RPMI7951 (cell line): ENCODE results near the gene UGT1A5. TPM values are rescaled to one million over a fixed set of nuclear protein-coding genes. Genes with fewer than 3 reads are reported as not detected.
A peak's percentile ranks its signal among the peaks of the same experiment; 100 is the strongest.

Experiments
- DNase-seq: peaks from one replicate; pipeline ENCODE4 v3.0.0-alpha.2; 2012; ENCODE audit warnings: low read depth
- total RNA-seq: library from RNA; depleted of rRNA; stranded (reverse); fragments of >200 nt; shearing (Covaris generic); gene quantifications from 2 replicates; pipeline ENCODE4 v1.2.3, GENCODE V29; 2014; rRNA removed

UGT1A5 gene
- not detected in 2 replicates for total RNA-seq

GRCh38 chr2:233712611-233713261, at the start of gene UGT1A5:
UGT1A5 (plus strand) TSS chr2:233712907; CDS start chr2:233712992, 85 bp downstream.
- no peak for DNase-seq

DNA sequence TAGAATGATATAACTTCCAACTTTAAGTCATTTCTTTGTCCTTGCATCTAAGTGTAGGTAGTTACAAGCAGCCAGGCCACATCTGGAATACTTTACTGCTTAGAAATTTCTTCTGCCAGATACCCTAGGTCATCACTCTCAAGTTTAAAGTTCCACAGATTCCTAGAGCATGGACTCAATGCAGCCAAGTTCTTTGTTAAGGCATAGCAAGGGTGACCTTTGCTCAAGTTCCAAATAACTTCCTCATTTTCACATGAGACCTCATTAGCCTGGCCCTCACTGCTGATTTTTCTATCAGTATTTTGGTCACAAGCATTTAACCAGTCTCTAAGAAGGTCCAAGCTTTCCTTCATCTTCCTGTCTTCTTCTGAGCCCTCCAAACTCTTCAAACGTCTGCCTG, 48.8 kb upstream of the UGT1A5 start:
- DNase-seq: no peak

DNA sequence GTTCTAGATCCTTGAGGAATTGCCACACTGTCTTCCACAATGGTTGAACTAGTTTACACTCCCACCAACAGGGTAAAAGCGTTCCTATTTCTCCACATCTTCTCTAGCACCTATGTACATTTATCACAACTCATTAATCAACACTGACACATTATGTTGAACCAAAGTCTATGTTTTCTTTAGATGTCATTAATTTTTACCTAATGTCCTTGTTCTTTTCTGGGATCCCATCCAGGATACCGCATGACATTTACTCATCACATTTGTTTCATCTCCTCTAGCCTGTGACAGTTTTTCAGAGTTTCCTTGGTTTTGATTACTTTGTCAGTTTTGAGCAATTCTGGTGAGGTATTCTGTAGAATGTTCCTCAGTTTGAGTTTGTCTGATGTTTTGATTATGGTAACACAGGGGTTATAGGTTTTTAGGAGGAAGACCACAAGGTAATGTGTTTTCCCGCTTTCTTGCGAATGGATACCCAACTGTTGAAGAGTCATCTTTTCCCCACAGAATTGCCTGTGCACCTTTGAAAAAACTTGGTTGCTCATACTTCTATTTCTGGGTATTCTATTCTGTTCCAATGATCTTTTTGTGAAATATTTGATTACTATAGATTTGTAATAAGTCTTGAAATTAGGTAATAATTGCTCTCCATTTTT, 44.0 kb upstream of the UGT1A5 start:
- DNase-seq: no peak

GRCh38 chr2:233671290-233672161, 41.2 kb upstream of the UGT1A5 start, which contains the start of gene UGT1A9:
UGT1A9 (plus strand) TSS chr2:233671898; CDS start chr2:233671935, 37 bp downstream.
- no peak for DNase-seq

GRCh38 chr2:233672886-233673285, 39.8 kb upstream of the UGT1A5 start:
- DNase-seq: no peak

DNA sequence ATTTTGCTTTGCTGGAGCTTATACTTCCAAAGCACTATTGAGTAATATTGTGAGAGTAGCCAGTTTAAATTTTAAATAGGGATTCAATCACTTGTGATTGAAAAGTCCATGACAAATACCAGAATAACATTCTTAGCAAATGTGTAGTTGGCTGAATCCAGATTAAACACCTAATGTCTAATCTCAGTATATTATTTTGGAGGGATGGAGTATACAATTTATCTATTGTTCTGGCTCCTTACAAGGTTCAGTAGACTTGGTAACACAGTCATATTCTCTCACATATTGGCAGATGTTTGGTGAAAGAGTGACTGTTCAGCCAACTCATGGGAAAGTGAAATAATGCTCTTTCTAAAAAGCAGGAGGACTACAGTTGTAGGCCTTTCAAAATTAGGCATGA, 38.8 kb upstream of the UGT1A5 start:
- DNase-seq: no peak

GRCh38 chr2:233674314-233674713, 38.4 kb upstream of the UGT1A5 start:
- DNase-seq: no peak

DNA sequence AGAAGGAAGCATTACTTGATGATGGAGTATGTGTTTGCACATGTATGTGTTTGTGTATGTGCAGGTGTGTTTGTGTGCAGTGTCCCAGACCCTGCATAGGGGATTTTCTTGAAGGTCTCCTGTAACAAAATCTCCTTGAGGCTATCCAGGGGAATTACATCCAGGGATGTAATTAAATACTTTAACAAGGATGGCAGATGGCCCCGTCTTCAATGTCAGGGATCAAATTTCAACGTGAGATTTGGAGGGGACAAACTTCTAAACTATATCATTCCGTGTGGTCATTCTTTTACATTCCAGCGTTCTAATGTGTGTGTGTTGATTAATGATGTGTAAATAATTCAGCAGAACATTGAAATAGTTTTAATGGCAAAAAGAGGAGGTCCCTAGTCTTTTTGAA, 37.7 kb upstream of the UGT1A5 start:
- DNase-seq: peak; percentile 7

DNA sequence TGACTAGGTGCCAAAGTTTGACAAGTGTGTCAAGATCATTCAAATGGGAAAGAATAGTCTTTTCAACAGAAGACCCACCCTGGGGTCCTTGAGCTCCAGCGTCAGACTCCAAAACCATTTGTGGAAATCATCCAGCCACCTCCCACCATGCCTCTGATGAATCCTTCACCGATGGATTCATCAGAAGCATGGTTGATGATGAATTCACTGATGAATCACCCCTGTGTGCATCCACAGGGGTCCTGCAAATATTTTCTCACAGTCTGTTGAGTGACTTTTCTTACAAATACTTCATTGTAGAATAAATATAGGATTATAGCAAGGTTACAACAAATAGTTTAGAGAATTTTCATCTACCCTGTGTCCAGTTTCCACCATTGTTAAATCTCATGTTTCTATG, 36.7 kb upstream of the UGT1A5 start:
- peak; percentile 15 for DNase-seq

DNA sequence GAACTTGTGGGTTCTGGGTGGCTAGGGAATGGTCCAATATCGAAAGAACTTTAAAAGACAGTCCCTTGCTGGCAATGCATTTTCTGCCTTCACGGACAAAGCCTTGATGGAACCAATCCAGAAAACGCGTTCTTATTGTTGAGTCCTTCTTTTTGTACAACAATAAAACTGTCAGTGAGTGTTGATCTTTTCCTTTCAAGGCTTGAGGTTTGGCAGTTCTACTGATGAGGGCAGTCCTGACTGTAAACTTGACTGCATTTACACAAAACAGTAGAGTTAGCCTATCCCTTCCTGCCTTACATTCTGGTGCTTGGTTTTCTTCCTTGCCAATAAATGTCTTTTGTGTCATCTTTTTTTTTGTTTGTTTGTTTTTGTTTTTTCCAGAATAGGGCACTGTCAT, 33.5 kb upstream of the UGT1A5 start:
- DNase-seq: no peak

- DNase-seq: no peak
These were observed 32.2 kb upstream of the UGT1A5 start for GRCh38 chr2:233680361-233681045.

GRCh38 chr2:233681521-233682099, 31.1 kb upstream of the UGT1A5 start, which contains the start of gene UGT1A7:
UGT1A7 (plus strand) TSS chr2:233681901; CDS start chr2:233681938, 37 bp downstream.
- no peak for DNase-seq

DNA sequence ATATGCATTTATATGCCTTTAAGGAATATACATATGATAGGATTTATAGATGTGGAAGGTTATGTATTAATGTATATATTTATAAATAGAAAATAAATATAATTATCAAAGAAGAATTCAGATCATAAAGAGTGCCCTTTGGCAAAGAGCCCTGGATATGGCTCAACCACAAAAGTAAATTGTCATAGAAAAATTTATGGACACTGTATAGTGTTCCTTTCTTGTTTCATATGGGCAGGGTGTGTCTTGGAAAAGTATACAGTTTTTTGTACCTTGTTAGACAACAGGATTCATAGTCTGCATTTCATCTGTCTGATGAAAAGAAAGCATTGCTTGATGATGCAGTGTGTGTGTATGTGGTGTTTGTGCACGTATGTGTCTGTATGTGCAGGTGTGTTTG, 28.1 kb upstream of the UGT1A5 start:
- DNase-seq: no peak

GRCh38 chr2:233686928-233687327, 25.8 kb upstream of the UGT1A5 start:
- DNase-seq: no peak

- DNase-seq: no peak
These were observed 24.4 kb upstream of the UGT1A5 start for GRCh38 chr2:233688341-233688740.

DNA sequence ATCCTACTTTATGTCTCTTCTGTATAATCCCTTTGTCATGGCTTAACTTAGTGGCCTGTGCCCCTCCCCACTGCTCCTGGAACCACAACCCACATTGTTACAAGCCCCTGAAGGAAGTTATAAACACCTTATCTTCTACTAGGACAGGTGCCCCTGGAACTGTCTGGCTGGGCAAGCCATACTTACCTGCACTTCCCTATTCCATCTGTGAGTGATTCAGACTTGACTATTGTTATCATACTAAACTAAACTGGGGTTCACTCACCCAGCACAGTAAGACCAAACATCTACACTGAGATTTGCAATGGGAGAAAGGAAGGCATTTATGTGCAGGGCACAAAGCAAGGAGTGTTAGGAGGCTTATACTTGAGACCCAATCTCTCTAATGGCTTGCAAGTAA, 23.7 kb upstream of the UGT1A5 start:
- no peak for DNase-seq

DNA sequence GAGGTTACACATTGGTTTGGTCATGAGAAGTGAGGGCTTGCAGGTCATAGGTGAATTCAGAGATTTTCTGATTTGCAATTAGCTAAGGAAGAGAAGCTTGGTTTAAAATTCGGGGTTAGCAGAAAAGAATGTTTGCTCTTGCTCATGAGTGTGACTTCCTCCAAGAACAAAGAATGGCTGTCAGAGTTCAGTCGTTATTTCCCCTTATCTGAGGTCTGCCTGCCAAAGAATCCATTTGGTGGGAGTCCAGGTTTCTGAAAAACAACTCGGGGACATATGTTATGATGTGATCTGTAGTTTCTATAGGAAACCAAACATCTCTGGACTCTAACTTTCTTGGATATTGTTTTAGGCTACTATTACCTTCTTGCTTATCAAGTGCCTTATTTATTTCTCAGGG, 23.2 kb upstream of the UGT1A5 start:
- DNase-seq: peak; percentile 14

DNA sequence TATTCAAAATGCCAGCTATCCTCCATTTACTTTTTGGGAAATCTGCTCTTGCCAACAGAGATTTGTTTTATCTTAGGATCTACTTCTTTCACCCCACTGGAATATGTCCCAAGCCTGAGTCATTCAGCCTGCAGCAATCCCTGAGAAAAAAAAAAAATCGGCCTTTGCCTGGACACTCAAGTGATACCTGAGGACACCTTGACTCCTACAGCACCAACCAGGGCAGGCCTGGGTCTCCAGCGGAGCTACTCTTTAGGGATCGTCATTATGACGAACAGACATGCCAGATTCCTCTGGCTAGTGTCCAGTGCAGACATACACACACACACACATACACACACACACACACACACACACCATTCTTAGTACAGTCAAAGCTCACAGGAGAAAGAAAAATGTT, 22.3 kb upstream of the UGT1A5 start:
- peak; percentile 60 for DNase-seq

DNA sequence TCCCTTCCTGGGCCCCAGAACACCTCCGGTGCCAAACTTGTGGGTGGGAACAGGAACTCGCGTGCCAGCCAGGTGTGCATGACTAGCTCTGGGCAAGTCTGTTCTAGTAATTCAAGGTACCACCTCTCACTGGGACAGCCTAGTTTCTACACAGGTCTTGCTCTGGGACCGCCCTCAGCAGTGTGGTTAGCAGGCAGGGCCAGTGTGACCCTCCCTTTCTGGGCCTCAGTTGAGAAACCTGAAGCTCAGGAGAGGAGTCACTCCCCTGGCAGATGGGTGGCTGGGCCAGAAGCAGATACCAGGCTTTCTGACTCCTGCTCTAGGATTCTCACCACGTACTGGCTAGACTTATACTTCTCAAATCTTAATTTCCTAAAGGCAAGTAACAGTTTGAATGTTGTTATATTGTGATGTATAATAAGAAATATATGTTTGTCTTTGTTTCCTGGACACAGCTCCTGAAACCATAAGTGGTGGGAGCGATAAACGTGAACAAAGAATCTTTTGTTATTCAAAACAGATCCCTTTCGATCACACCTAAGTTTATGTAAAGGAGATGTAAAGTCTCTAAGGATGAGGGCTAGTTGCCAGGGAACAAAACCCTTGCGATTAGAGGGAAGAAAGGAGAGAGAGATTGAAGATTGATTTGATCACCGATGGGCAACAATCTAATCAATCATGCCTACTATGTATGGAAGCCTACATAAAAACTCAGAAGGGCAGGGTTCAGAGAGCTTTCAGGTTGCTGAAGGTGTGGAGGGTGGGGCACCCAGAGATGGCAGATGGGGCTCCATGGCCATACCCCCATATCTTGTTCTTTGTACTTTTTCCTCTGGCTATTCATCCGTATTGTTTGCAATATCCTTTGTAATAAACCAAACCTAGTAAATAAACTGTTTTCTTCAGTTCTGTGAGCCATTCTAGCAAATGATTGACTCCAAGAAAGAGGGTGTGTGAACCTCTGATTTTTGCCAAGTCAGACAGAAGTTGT, 21.0 kb upstream of the UGT1A5 start:
- no peak for DNase-seq

DNA sequence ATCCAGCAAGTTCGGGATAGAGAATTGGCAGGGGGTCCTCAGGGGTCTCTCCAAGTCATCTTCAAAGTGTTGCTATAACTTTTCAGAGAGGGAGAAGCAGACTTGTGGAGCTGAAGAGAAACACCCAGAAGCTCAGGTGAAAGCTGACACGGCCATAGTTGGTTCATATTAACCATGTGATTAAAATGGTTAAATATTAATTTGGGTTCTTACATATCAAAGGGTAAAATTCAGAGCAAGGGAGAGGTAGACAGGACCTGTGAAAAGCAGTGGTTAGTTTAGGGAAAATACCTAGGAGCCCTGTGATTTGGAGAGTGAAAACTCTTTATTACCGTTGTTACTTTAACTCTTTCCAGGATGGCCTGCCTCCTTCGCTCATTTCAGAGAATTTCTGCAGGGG, 20.1 kb upstream of the UGT1A5 start, which contains the start of gene UGT1A6:
TSS of gene UGT1A6 (plus strand) at position 243 of the 400 bp plus-strand sequence. CDS start at position 358, 115 bp downstream.
- DNase-seq: no peak
